ENCODE measurements around the gene LEMD2. TPM values are rescaled to one million over a fixed set of nuclear protein-coding genes. Genes with fewer than 3 reads are reported as not detected.
A peak's percentile ranks its signal among the peaks of the same experiment; 100 is the strongest.

LEMD2 gene
- polyA plus RNA-seq, 1 of the 3 experiments (the other 2 are of a cell fraction), result 56.5 TPM

DNA sequence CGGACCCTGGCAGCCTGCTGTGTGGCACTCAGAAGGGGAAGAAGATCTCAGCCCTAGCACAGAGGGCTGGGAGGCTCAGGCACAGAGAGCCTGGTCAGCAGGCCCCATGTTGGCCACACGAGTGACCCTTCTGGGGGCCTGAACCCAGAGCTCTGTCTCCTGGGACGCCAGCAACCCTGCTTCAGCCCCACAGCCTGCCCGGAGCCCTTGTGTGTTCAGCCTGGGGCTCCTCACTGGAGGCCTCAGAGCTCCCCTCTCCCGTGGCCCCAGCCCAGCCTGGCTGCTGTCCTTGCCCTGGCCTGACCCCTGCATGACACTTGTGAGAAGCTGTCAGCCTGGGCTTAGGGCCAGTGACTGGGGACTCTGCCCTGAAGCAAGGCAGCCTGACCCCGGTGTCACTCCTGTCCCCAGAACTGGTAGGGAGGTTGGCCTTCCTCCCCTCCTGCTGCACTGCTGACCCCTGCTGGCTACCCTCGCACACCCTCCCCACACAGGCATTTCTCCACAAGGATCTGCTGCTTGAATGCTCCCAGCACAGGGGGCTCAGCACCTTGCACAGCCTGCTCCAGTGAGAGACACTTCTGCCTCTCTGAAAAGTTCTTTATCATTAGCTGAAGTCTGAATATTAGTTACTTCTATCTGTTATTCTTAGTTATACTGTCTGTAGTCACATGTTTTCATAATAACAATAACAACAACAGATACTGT, 26.9 kb downstream of the LEMD2 start:
- Histone ChIP-seq H3F3A (replicated peaks; ENCODE audit: insufficient read depth) (no peaks in the 10 kb centered on the region), H3K4me2 (no peak overlapping the region), H3K36me3 (replicated peaks in 1 of 2; ENCODE audit: control insufficient read depth in 1 of 2, insufficient read depth in 2 of 2, low read length in 1 of 2) (no peaks in the 10 kb centered on the region), H3K9ac (no peak overlapping the region), H3K4me1 (ENCODE audit: control insufficient read depth in 1 of 2, insufficient read depth in 2 of 2, low read depth in 1 of 2, low read length in 1 of 2) (peaks cover 0 to 19% of the 10 kb centered on the region in 2 experiments; a peak in 1 of 4 replicates), H4K20me1 (ENCODE audit: insufficient read depth) (no peaks in the 10 kb centered on the region), H3K79me2 (ENCODE audit: insufficient read depth) (no peaks in the 10 kb centered on the region), H3K27ac (ENCODE audit: low read depth in 2 of 2, low read length in 1 of 2) (peak overlapping the region in 1 of 2 experiments; percentile 56; a peak in 2 of 4 replicates), H3K27me3 (ENCODE audit: insufficient read depth) (no peaks in the 10 kb centered on the region), H3K4me3 (ENCODE audit: low read depth in 2 of 2, low read length in 1 of 2) (no peak overlapping the region), H3K9me3 (no peaks in the 10 kb centered on the region), H2AFZ (ENCODE audit: low read depth) (no peak overlapping the region), H3K9me2 (no peaks in the 10 kb centered on the region)
- TF ChIP-seq RAD21 (IDR thresholded peaks at IDR 0.05; ENCODE audit: low read length), result peak; percentile 72
- TF ChIP-seq, protein P1, sequence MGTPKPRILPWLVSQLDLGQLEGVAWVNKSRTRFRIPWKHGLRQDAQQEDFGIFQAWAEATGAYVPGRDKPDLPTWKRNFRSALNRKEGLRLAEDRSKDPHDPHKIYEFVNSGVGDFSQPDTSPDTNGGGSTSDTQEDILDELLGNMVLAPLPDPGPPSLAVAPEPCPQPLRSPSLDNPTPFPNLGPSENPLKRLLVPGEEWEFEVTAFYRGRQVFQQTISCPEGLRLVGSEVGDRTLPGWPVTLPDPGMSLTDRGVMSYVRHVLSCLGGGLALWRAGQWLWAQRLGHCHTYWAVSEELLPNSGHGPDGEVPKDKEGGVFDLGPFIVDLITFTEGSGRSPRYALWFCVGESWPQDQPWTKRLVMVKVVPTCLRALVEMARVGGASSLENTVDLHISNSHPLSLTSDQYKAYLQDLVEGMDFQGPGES (IDR thresholded peaks at IDR 0.05; ENCODE audit: low read depth, low read length), result no peak
- TF ChIP-seq SMC3 (IDR thresholded peaks at IDR 0.05; ENCODE audit: low read depth, low read length), result peak; percentile 78
- TF ChIP-seq SIN3A (IDR thresholded peaks at IDR 0.05; ENCODE audit: borderline replicate concordance, low read depth, low read length), result no peak
- no peak for TF ChIP-seq FOXM1 (IDR thresholded peaks at IDR 0.05; ENCODE audit: low read depth)
- TF ChIP-seq, protein P2, sequence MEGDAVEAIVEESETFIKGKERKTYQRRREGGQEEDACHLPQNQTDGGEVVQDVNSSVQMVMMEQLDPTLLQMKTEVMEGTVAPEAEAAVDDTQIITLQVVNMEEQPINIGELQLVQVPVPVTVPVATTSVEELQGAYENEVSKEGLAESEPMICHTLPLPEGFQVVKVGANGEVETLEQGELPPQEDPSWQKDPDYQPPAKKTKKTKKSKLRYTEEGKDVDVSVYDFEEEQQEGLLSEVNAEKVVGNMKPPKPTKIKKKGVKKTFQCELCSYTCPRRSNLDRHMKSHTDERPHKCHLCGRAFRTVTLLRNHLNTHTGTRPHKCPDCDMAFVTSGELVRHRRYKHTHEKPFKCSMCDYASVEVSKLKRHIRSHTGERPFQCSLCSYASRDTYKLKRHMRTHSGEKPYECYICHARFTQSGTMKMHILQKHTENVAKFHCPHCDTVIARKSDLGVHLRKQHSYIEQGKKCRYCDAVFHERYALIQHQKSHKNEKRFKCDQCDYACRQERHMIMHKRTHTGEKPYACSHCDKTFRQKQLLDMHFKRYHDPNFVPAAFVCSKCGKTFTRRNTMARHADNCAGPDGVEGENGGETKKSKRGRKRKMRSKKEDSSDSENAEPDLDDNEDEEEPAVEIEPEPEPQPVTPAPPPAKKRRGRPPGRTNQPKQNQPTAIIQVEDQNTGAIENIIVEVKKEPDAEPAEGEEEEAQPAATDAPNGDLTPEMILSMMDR (IDR thresholded peaks at IDR 0.05), result peak; percentile 59
- WGBS (ENCODE audit: low lambda C conversion rate), result 70% methylated on average over 2 of the region's 7 CpGs
- ChIA-PET POLR2A (no interaction called here), CTCF (interaction anchor here (0.6 to 14.7 kb wide), 25 partner anchors 8 to 393 kb away, joined by 3 to 204 read pairs (median 5); partner anchors contain the start of genes IP6K3 and UQCC2)
- DNase-seq, result peak; percentile 71

DNA sequence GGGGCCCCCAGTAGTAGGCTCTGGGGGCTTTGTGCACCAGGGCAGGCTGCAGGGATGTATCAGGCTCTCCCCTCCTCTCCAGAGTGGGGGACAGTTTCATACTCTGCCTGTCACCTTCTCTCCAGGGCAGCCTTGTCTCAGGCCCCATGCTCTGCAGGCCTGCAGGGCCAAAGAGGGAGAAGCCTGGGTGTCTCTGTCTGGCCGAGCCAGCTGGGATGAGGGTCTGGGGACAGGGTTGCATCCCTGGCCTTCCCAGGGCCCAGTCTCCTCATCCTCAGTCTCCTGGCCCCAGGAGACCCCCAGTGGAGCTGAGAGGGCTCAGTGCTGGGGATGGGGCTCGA, 27.4 kb downstream of the LEMD2 start:
- Histone ChIP-seq H3F3A (replicated peaks; ENCODE audit: insufficient read depth) (no peaks in the 10 kb centered on the region), H2AFZ (ENCODE audit: low read depth) (no peak overlapping the region), H3K27me3 (ENCODE audit: insufficient read depth) (no peaks in the 10 kb centered on the region), H3K9ac (no peak overlapping the region), H3K79me2 (ENCODE audit: insufficient read depth) (no peaks in the 10 kb centered on the region), H3K36me3 (replicated peaks in 1 of 2; ENCODE audit: control insufficient read depth in 1 of 2, insufficient read depth in 2 of 2, low read length in 1 of 2) (no peaks in the 10 kb centered on the region), H3K4me2 (no peak overlapping the region), H3K27ac (ENCODE audit: low read depth in 2 of 2, low read length in 1 of 2) (peak overlapping the region in 1 of 2 experiments; percentile 56; a peak in 2 of 4 replicates), H3K9me3 (no peaks in the 10 kb centered on the region), H3K4me3 (ENCODE audit: low read depth in 2 of 2, low read length in 1 of 2) (no peak overlapping the region), H3K9me2 (no peaks in the 10 kb centered on the region), H3K4me1 (ENCODE audit: control insufficient read depth in 1 of 2, insufficient read depth in 2 of 2, low read depth in 1 of 2, low read length in 1 of 2) (peaks cover 0 to 19% of the 10 kb centered on the region in 2 experiments; a peak in 1 of 4 replicates), H4K20me1 (ENCODE audit: insufficient read depth) (no peaks in the 10 kb centered on the region)
- ChIA-PET CTCF (interaction anchor here (0.6 to 14.7 kb wide), 22 partner anchors 9 to 393 kb away, joined by 3 to 204 read pairs (median 5); partner anchors contain the start of genes IP6K3 and UQCC2), POLR2A (no interaction called here)
- 80% methylated on average over 1 of the region's 2 CpGs for WGBS (ENCODE audit: low lambda C conversion rate)
- DNase-seq, result no peak
- TF ChIP-seq GABPA (IDR thresholded peaks at IDR 0.05; ENCODE audit: low read depth) (no peak), EP300 (IDR thresholded peaks at IDR 0.05; ENCODE audit: borderline replicate concordance in 1 of 2, low read depth in 1 of 2, low read length in 1 of 2) (no peak), TCF12 (IDR thresholded peaks at IDR 0.05) (no peak), RXRA (IDR thresholded peaks at IDR 0.05; ENCODE audit: borderline replicate concordance, low read depth) (no peak), RCOR1 (IDR thresholded peaks at IDR 0.05; ENCODE audit: low read length) (no peak), SIN3A (IDR thresholded peaks at IDR 0.05; ENCODE audit: borderline replicate concordance, low read depth, low read length) (no peak), FOXJ3 (CRISPR knock-in tag; IDR thresholded peaks at IDR 0.05) (no peak), FOXM1 (IDR thresholded peaks at IDR 0.05; ENCODE audit: low read depth) (no peak), ELF1 (IDR thresholded peaks at IDR 0.05) (no peak), NRF1 (IDR thresholded peaks at IDR 0.05; ENCODE audit: low read depth, low read length) (no peak)
- TF ChIP-seq, protein P3, sequence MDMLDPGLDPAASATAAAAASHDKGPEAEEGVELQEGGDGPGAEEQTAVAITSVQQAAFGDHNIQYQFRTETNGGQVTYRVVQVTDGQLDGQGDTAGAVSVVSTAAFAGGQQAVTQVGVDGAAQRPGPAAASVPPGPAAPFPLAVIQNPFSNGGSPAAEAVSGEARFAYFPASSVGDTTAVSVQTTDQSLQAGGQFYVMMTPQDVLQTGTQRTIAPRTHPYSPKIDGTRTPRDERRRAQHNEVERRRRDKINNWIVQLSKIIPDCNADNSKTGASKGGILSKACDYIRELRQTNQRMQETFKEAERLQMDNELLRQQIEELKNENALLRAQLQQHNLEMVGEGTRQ (IDR thresholded peaks at IDR 0.05; ENCODE audit: borderline replicate concordance, low read depth, low read length), result no peak
- TF ChIP-seq, protein P4, sequence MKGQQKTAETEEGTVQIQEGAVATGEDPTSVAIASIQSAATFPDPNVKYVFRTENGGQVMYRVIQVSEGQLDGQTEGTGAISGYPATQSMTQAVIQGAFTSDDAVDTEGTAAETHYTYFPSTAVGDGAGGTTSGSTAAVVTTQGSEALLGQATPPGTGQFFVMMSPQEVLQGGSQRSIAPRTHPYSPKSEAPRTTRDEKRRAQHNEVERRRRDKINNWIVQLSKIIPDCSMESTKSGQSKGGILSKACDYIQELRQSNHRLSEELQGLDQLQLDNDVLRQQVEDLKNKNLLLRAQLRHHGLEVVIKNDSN (IDR thresholded peaks at IDR 0.05; ENCODE audit: borderline replicate concordance, low read depth), result no peak
- TF ChIP-seq, protein P5, sequence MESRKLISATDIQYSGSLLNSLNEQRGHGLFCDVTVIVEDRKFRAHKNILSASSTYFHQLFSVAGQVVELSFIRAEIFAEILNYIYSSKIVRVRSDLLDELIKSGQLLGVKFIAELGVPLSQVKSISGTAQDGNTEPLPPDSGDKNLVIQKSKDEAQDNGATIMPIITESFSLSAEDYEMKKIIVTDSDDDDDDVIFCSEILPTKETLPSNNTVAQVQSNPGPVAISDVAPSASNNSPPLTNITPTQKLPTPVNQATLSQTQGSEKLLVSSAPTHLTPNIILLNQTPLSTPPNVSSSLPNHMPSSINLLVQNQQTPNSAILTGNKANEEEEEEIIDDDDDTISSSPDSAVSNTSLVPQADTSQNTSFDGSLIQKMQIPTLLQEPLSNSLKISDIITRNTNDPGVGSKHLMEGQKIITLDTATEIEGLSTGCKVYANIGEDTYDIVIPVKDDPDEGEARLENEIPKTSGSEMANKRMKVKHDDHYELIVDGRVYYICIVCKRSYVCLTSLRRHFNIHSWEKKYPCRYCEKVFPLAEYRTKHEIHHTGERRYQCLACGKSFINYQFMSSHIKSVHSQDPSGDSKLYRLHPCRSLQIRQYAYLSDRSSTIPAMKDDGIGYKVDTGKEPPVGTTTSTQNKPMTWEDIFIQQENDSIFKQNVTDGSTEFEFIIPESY (IDR thresholded peaks at IDR 0.05; ENCODE audit: borderline replicate concordance, low read depth), result no peak
